Measurements from ENCODE around the gene RBBP5. TPM values are rescaled to one million over a fixed set of nuclear protein-coding genes. Genes with fewer than 3 reads are reported as not detected.

Gene RBBP5
- total RNA-seq, 1 donor from 2014 or later = 14.7 TPM

DNA sequence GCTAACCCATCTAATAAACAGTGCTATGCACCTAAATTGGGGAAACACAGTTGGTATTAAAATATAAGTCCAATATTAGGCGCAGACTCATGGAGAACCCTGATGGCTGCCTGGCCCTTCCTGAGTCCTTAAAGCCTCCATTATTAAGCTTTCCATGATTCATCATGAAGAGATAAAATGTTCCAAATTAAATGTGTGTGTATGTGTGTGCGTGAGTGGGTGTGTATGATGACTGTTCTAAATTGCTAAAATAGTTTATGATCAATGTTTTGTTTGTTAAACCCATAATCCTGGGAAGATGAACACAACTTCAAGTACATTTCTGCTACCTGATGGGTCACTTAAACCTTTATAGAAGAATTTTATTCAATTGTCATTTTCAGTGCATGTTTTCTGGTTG, 6.3 kb upstream of the RBBP5 start:
- H3K4me1 Mint-ChIP-seq (ENCODE audit: unreplicated experiment) = peaks cover 2% of the 10 kb centered on the region
- H3K9me3 Mint-ChIP-seq (ENCODE audit: unreplicated experiment) = no peaks in the 10 kb centered on the region
- no peak overlapping the region for H3K27ac Mint-ChIP-seq (ENCODE audit: unreplicated experiment)
- H3K36me3 Mint-ChIP-seq (ENCODE audit: unreplicated experiment) = no peaks in the 10 kb centered on the region
- H3K27me3 Mint-ChIP-seq (ENCODE audit: unreplicated experiment) = no peaks in the 10 kb centered on the region
- no peak for DNase-seq (ENCODE audit: extremely low spot score, unreplicated experiment)
- no peak overlapping the region for H3K4me3 Mint-ChIP-seq (ENCODE audit: unreplicated experiment)
- TF ChIP-seq CTCF (IDR thresholded peaks at IDR 0.05) = no peak

- Mint-ChIP-seq H3K4me3 (ENCODE audit: unreplicated experiment) (no peak overlapping the region), H3K36me3 (ENCODE audit: unreplicated experiment) (no peaks in the 10 kb centered on the region), H3K9me3 (ENCODE audit: unreplicated experiment) (no peaks in the 10 kb centered on the region), H3K27ac (ENCODE audit: unreplicated experiment) (no peak overlapping the region), H3K4me1 (ENCODE audit: unreplicated experiment) (peaks cover 6% of the 10 kb centered on the region), H3K27me3 (ENCODE audit: unreplicated experiment) (no peaks in the 10 kb centered on the region)
- TF ChIP-seq CTCF (IDR thresholded peaks at IDR 0.05) = no peak
- DNase-seq (ENCODE audit: extremely low spot score, unreplicated experiment) = no peak
Measured at GRCh38 chr1:205127646-205128045, 5.9 kb upstream of the RBBP5 start.

GRCh38 chr1:205124726-205125125, 2.9 kb upstream of the RBBP5 start:
- no peak for DNase-seq (ENCODE audit: extremely low spot score, unreplicated experiment)
- Mint-ChIP-seq H3K9me3 (ENCODE audit: unreplicated experiment) (no peaks in the 10 kb centered on the region), H3K27me3 (ENCODE audit: unreplicated experiment) (no peaks in the 10 kb centered on the region), H3K36me3 (ENCODE audit: unreplicated experiment) (no peaks in the 10 kb centered on the region), H3K4me1 (ENCODE audit: unreplicated experiment) (peaks cover 32% of the 10 kb centered on the region), H3K4me3 (ENCODE audit: unreplicated experiment) (no peak overlapping the region), H3K27ac (ENCODE audit: unreplicated experiment) (no peak overlapping the region)
- TF ChIP-seq CTCF (IDR thresholded peaks at IDR 0.05) = no peak

DNA sequence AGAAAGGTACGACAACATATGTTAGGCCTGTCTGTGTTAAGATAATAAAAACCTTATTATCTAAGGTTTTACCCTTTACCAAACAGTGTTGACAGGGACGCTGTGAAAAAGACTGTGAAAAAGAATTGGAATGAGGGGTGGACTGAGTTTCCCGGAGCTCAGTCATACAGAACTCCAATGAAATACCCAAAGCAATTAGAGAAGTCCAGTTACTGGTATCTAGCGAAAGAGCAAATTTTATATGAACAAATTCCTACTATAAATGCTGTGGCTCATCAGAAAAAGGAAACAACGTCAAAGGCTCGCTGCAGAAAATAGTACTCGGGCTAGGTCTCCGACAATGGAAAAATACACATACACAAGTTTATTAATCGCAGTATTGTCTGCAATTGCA, 708 bp upstream of the RBBP5 start:
- no peak for TF ChIP-seq CTCF (IDR thresholded peaks at IDR 0.05)
- DNase-seq (ENCODE audit: extremely low spot score, unreplicated experiment) = no peak
- Mint-ChIP-seq H3K27ac (ENCODE audit: unreplicated experiment) (peak overlapping the region; percentile 100), H3K27me3 (ENCODE audit: unreplicated experiment) (no peaks in the 10 kb centered on the region), H3K36me3 (ENCODE audit: unreplicated experiment) (no peaks in the 10 kb centered on the region), H3K9me3 (ENCODE audit: unreplicated experiment) (no peaks in the 10 kb centered on the region), H3K4me1 (ENCODE audit: unreplicated experiment) (peaks cover 36% of the 10 kb centered on the region), H3K4me3 (ENCODE audit: unreplicated experiment) (peak overlapping the region; percentile 100)

DNA sequence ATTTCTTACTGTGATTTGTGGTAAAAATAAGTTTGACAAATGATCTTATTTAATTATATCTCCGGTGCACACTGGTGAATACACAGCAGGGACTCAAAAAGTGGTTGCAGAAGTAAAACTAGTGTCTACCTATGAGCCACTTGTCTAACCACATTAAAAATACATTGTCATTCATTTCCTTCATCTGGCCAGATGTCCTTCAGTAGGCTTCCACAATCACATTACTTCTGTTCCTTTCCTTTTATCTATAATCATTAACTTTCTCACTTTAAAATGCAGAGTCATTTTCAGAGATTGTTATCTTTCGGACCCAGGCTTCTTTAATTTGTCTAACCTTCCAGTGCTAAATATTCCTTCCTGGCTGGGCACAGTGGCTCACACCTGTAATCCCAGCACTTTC, 3.0 kb downstream of the RBBP5 start:
- Mint-ChIP-seq H3K4me3 (ENCODE audit: unreplicated experiment) (no peak overlapping the region), H3K4me1 (ENCODE audit: unreplicated experiment) (peaks cover 36% of the 10 kb centered on the region), H3K27ac (ENCODE audit: unreplicated experiment) (no peak overlapping the region), H3K27me3 (ENCODE audit: unreplicated experiment) (no peaks in the 10 kb centered on the region), H3K36me3 (ENCODE audit: unreplicated experiment) (peaks cover 8% of the 10 kb centered on the region), H3K9me3 (ENCODE audit: unreplicated experiment) (no peaks in the 10 kb centered on the region)
- TF ChIP-seq CTCF (IDR thresholded peaks at IDR 0.05) = no peak
- no peak for DNase-seq (ENCODE audit: extremely low spot score, unreplicated experiment)
